Embryonic facial prominence (tissue), 1 donor: ENCODE measurements around the gene OR51A2.
A peak's percentile ranks its signal among the peaks of the same experiment; 100 is the strongest.
"Not testable (repeated sequence)": the region's sequence is repeated elsewhere in the genome, so short reads cannot be mapped to it uniquely, and the experiment has no call there.

Experiments
- DNase-seq: peaks from one replicate; pipeline ENCODE4 v3.0.0-alpha.2; 2016; ENCODE audit errors: extremely low spot score

OR51A2 gene

GRCh38 chr11:4955613-4956012, at the start of gene OR51A2:
Gene OR51A2, minus strand, starts transcription at chr11:4955713. Its CDS starts 0 bp downstream, at chr11:4955713.
- not testable (repeated sequence) for DNase-seq

DNA sequence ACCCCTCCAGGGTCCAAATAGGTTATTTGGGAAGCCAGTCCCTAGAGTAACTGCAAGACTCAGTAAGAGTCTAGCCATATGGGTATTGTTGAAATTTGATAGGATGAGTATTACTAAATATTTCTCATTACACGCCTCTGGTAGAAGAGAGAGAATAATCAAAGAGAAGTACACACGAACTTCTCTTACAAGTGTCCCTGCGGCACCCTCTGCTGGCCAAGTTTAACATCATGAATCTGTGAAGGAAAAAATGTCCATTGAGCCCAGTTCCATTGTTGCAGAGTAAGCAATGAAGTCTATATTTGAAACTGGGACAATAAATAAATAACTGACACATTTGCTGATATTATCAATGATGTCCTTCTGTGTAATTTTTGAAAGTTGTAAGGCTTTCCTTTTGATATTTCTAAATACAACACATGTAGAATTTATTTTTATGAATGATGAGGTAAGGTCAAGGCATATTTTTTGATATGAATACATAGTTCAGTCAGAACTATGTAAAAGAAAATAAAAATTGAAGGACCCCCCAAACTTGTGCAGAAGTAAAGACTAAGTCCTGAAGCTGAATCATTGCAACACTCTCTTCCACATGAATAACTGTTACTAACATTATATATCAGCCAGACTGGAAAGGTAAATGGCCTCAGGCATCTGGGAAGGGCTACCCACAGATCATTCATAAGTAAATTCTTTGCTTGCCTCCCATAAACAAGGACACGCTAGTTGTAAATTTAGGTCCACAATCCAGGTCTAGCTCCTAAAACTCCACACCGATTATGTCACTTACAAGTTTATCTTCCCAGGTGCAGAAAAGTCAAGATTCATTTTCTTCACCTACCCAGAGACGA, 49.1 kb upstream of the OR51A2 start:
- DNase-seq = peak; percentile 14

DNA sequence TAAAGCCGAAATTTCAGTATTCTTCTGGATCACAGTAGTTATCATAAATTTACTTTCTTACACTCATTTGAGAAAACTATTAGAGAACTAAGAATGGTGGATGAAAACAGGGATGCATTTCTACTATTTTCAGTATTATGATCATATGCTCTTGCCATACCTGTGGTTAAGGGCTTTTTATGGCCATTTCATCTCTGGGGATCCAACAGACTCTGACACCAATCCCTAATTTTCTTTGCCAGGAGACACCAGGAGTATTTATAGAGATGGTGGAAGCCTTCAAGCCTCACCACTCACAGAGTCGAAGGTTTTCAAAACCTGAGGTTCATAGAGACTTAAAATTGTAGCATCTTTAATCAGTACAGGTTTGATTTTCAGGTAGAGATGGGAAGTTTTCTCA, 39.0 kb upstream of the OR51A2 start, which contains the start of gene OR51L1:
Gene OR51L1 (plus strand): TSS at position 301 of the 400 bp plus-strand sequence. CDS start 4,132 bp downstream, outside the sequence.
- no peak for DNase-seq

DNA sequence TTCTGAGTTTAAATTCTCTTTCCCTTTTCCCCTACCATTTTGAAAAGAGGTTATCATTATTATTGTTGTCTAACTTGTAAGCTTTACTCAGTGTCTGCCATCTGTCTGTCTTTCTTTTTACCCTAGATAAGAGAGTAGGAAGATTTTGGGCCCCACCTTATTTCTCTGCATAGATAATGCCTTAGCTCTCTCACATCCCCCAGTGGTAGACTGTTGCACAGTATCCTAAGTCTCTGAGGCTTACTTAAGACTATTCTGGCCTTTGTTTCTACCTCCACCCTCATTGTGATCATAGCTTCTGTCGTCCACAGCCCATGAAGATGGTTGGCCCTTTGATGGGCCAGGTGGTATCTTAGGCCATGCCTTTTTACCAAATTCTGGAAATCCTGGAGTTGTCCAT, 35.5 kb upstream of the OR51A2 start:
- no peak for DNase-seq

DNA sequence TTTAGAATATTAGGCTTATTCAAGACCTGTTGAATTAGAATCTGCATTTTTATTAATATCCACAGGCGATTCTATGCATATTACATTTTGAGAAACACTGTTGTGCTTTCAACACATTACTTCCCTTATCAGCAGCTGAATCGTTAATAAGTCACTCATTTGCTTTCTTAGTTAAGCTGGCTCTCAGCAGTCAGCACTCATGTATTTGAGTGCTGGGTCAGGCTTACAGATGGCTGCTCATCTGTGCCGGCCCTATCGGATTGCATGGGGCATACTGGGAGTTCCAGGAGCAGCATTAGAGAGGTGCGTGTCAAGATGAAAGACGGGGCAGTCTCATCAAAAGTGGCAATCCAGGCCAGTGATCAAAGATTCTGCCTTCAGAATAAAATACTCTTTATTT, 28.3 kb upstream of the OR51A2 start:
- no peak for DNase-seq

GRCh38 chr11:4982678-4983077, 27.2 kb upstream of the OR51A2 start:
- DNase-seq = no peak

- no peak for DNase-seq
Observed at GRCh38 chr11:4979036-4979435, 23.5 kb upstream of the OR51A2 start.

DNA sequence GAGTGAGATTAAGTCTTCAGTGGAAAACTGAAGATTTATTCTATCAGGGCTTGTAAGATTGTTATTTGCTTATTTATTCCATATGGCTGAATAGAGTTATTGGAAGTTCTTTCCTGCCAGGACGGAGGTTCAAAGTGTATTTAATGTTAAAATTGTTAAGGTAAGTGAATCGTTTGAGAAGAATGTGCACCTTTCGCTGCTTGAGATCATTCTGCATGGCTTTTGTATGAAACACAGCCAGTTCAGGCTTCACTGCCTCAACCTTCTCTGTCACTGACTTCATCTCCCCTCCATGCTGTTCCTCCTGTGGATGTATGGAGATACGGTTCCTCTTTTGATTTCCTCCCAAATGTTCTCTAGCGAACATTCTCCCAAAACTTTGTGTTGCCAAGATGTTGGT, 19.9 kb upstream of the OR51A2 start:
- DNase-seq = no peak

DNA sequence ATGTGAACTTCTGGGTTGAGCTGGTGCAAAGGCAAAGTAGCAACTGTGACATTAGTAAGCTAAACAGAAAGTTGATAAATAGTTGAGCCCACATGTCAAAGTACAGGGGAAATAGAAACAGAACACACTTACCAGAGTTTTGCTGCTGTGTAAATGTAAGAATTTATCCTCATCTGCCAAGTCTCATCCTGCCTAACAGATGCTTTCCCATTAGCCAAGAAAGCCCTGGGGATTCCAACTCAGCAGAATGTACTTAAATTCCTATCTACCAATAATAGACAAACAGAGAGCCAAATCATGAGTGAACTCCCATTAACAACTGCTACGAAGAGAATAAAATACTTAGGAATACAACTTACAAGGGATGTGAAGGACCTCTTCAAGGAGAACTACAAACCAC, 7.3 kb upstream of the OR51A2 start:
- DNase-seq = no peak

DNA sequence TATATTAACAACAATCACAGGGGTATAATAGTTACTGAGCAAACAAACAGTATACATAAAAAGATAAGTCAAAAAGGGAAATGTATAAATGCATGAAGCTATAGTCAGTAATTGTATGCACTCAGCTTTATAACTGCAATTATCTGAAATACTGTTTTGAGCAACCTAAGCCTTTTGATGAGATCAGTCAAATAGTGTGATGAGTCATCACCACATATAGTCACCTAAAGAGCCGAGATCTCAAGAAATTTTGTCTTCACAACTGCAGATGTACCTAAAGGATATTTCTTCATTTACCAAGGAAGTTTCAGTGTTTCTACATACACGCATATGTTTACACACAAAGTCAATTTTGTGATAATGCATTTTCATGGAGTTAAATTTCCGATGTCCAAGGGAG, 5.4 kb upstream of the OR51A2 start:
- no peak for DNase-seq

DNA sequence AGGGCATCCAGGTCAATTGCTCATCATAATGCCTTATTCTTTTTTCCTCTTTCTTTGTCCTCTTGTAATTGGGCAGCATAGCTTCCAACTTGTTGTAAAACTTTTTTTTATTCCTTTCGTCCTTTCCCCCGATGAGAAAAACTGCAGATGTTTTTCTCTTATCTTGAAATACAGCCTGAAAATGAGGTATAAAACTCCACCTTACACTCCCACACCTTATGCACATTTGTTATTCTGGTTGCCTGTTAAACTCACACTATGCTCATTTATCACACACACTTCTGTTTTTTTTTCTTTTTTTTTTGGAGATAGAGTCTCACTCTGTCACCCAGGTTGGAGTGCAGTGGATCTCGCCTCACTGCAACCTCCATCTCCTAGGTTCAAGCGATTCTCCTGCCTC, 1.9 kb upstream of the OR51A2 start:
- no peak for DNase-seq

DNA sequence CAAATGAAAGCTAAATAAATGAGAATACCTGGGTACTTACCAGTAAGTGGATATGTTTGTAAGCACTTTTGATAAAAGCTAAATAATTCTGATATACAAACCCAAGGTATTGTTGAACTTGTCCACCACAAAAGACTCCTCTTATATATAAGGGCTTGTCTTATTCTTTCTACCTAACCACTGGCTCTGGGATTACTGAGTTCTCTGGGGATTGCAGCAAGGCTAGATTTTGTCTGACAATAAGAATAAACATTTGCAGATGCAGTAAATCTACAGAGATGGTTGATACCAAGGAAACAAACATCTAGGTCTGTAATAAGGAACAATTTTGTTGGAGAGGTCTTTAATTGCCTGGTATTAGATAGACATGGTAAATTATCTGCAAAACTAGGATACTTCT, 8.0 kb downstream of the OR51A2 start, which contains the start of gene OR51A4:
Gene OR51A4 (minus strand): TSS at position 101 of the 400 bp plus-strand sequence. CDS start 505 bp downstream, outside the sequence.
- DNase-seq = no peak

- no peak for DNase-seq
Observed at GRCh38 chr11:4936745-4937144, 18.8 kb downstream of the OR51A2 start.

GRCh38 chr11:4932751-4933150, 22.8 kb downstream of the OR51A2 start:
- no peak for DNase-seq

GRCh38 chr11:4926608-4927007, 28.9 kb downstream of the OR51A2 start:
- DNase-seq = no peak

GRCh38 chr11:4924239-4924638, 31.3 kb downstream of the OR51A2 start, which contains the start of gene OR51G1:
Gene OR51G1, minus strand, starts transcription at chr11:4924339. Its CDS starts 0 bp downstream, at chr11:4924339.
- DNase-seq = no peak

- no peak for DNase-seq
Observed at GRCh38 chr11:4922304-4922703, 33.2 kb downstream of the OR51A2 start.

DNA sequence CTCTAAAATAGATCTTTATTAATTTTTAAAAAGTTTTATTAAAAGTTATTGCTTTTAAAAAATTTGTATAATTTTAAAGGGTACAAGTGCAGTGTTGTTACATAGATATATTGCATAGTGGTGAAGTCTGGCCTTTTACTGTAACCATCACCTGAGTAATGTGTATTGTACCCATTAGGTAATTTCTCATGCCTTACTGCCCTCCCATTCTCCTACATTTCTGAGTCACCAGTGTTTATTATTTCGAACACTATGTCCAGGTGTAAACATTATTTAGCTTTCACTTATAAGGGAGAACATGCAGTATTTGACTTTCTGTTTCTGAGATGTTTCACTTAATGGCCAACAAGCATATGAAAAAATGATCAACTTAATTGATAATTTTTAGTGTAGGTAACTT, 33.7 kb downstream of the OR51A2 start:
- no peak for DNase-seq

GRCh38 chr11:4919250-4919649, 36.3 kb downstream of the OR51A2 start, which contains the start of gene OR51G2:
Gene OR51G2, minus strand, starts transcription at chr11:4919350. Its CDS starts 3,687 bp downstream, at chr11:4915663.
- DNase-seq = no peak

DNA sequence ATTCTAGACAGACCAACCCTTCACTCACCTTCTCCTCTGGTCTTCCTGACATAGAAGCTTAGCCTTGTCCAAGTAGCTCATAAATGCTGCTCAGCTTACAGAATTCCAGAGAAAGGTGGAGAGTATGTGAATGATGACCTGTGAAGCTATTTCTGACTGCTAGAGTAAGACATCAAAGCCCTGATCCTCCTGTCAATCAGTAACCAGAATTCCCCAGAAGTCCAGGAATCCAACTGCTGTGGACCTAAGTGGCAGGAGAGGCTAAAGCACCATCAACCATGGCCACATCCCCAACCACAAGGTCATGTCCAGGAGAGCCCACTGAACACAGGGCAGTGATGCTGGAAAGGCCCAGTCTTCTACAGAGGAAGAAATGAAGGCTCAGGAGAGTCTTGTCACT, 38.9 kb downstream of the OR51A2 start:
- DNase-seq = no peak
